GM10266 (cell line): ENCODE data around the gene PPP2R2B.

Experiments
- DNase-seq: peaks from one replicate; pipeline ENCODE4 v3.0.0; 2012; ENCODE audit errors: extremely low spot score
- TF ChIP-seq, protein P1 (sequence below): IDR thresholded peaks from 2 replicates; pipeline ENCODE4 v1.5.1; 2012; ENCODE audit warnings: mild to moderate bottlenecking, low read depth; ENCODE audit not compliant: control insufficient read depth, insufficient read depth; ENCODE audit errors: missing control alignments

Gene PPP2R2B

DNA sequence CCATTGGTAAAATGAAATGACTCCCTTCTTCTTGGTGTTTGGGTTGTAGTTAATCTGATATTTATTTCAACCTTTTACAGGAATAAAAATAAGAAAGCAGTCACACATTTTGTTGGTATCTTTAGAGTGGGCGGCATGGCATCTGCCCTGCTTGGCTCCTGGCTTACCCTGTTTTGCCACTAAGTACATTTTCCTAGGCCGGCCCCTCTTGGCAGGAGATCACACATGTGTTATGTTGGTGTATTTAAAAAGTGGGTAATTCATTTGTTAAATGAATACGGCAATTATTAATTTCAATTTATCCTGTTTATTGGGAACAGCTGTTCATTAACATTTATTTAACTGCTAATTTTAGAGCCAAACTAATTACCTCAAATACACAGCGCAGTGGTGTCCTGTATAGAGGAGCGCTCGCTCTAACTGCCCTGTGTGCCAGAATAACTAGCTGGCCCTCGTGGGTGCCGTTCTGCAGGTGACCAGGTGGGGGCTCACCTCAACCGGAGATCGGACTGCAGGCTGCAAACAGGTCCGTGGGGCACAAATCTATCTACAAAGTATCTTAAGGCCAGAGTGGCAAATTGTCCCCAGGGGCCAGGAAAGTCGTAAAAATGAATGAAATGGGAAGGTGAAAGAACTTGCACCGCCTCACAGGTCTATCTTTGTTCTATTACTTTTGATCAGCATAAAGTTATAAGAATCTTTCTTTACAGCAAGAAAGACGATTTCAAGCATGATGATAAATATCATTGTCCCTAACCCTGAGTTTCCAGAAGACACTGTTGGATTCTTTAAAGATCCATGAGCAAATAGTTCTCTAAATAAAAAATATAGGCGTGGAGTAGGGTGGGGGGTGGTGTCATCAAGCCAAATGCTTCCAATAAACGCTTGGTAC is 336.4 kb downstream of the PPP2R2B start:
- TF ChIP-seq, protein P1, sequence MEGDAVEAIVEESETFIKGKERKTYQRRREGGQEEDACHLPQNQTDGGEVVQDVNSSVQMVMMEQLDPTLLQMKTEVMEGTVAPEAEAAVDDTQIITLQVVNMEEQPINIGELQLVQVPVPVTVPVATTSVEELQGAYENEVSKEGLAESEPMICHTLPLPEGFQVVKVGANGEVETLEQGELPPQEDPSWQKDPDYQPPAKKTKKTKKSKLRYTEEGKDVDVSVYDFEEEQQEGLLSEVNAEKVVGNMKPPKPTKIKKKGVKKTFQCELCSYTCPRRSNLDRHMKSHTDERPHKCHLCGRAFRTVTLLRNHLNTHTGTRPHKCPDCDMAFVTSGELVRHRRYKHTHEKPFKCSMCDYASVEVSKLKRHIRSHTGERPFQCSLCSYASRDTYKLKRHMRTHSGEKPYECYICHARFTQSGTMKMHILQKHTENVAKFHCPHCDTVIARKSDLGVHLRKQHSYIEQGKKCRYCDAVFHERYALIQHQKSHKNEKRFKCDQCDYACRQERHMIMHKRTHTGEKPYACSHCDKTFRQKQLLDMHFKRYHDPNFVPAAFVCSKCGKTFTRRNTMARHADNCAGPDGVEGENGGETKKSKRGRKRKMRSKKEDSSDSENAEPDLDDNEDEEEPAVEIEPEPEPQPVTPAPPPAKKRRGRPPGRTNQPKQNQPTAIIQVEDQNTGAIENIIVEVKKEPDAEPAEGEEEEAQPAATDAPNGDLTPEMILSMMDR, result peak; percentile 87
- DNase-seq, result peak; percentile 54

DNA sequence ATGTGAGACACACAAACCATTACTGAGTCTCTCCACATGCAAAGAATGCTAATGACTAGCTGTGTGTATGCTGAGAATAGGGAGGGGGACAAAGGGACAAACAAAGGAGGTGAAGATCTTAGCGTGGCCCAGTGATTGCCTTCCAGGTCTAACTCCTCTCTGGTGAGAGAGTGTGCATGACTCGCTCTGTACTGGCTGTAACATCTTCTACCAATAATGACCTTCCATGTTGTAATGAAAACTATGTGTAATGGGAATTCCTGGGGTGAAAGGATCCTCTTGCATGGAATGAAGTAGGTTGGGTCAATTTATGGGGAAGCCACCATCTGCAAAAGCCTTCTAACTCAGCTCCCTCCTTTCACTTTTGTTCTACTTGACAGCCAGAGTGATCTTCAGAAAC is 338.1 kb downstream of the PPP2R2B start:
- no peak for DNase-seq
- TF ChIP-seq, protein P1, result no peak

DNA sequence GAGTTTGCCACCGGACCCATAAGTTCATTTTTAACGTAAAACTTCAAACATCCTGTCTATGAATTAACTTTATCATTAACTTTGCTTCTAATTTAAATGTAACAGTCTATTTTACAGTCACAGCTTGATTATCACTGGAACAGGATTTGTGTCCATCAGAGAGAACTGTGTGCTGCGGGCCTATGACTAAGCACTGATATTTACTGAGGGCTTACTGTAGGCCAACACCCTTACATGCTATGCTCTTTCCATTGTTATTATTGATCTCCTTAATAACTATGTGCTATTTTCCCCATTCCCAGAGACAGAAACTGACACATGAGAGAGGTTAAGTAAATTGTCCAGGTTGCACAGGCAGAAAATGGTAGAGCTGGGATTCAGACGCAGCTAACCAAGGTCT is 338.6 kb downstream of the PPP2R2B start:
- DNase-seq, result no peak
- TF ChIP-seq, protein P1, result no peak

DNA sequence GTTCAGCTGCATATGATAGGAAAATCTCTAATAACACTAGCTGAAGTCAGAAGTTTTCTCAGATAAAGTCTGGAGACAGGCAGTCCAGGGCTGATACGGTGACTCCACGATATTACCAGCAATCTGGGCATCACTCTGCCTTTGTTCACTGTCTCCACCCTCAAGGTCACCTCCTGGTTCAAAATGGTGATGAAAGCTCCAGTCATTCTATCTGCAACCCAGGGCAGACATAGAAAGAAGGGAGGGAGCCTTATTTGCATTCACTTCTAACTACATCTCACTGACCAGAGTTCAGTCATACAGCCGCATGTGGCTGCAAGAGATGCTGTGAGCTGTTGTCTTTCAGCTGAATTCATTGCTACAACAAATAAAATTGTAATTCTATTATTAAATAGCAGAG is 340.1 kb downstream of the PPP2R2B start:
- no peak for DNase-seq
- TF ChIP-seq, protein P1, result no peak

DNA sequence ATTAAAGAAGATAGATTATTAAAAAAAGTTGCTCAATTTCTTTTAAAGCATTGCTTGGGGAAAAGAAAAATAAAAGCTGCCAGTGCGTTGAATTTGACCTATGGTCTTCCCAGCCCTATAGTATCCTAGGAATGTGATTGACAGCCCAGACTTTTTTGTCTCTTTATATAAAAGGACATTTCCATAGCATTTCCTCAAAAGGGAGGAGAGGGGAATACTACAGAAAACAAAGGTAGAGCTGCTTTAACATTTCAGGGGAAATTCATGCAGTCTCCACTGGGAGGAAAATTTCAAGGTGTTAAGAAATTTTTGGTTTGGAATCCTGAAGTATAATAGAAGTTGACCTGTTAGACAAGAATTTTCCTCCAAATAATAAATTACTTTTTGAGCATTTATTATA is 344.7 kb downstream of the PPP2R2B start:
- no peak for DNase-seq
- TF ChIP-seq, protein P1, result no peak

DNA sequence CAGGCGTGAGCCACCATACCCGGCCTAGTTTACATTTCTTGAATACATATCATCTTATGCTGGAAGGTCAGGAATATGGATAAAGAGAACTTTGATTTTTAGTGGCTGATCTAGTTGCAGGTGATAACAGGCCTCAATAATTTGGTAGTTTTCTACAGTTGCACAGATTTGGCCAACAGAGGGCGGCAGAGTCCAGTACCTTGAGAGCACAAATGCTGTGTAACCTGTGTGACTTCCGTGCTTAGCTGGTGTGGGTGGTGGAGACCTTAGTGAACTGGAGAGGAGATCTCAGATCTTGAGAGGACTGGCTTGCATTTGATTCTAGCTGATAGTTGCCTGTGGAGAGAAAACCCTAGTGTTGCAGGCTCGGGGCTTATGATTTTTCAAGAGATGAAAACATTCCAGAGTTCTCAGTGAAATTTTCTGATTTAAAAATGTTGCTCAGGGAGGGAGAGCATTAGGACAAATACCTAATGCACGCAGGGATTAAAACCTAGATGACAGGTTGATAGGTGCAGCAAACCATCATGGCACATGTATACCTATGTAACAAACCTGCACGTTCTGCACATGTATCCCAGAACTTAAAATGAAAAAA is 345.2 kb downstream of the PPP2R2B start:
- DNase-seq, result peak; percentile 61
- TF ChIP-seq, protein P1, result peak; percentile 84
